Measurements from ENCODE around the gene METTL1.
"Not testable (repeated sequence)": the region's sequence is repeated elsewhere in the genome, so short reads cannot be mapped to it uniquely, and the experiment has no call there.

The METTL1 gene

GRCh38 chr12:57796996-57797395 is 25.1 kb upstream of the METTL1 start:
- no peak for DNase-seq

- DNase-seq = no peak
Observed at GRCh38 chr12:57795354-57795753, 23.4 kb upstream of the METTL1 start.

GRCh38 chr12:57793920-57794319 is 22.0 kb upstream of the METTL1 start:
- no peak for DNase-seq

DNA sequence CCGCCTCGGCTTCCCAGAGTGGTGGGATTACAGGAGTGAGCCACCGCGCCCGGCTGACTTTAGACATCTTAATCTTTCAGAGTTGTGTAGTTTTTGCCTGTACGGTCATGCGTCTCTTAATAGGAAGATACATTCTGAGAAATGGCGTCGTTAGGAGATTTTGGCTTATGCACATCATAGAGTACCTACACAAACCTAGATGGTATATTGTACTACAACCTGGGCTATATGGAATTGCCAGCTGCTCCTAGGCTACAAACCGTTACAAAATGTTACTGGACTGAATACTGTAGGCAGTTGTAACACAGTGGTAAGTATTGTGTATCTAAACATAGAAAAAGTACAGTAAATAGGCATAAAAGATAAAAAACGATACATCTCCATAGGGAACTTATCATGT is 12.0 kb upstream of the METTL1 start:
- no peak for DNase-seq

DNA sequence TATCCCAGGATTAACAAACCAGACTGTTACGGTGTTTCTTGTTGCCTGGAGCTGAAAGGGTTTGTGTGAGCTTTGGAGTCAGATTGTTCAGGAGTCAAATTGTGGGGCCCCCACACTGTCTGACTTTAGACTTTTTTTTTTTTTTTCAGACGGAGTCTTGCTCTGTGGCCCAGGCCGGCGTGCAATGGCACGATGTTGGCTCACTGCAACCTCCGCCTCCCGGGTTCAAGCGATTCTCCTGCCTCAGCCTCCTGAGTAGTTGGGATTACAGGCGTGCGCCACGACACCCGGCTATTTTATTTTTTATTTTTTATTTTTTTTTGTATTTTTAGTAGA is 11.5 kb upstream of the METTL1 start:
- no peak for DNase-seq

GRCh38 chr12:57782608-57783465 is 10.9 kb upstream of the METTL1 start, which contains the start of gene TSFM:
Gene TSFM (plus strand): TSS chr12:57782787. CDS start chr12:57782802, 15 bp downstream.
- DNase-seq = peak; percentile 90

- no peak for DNase-seq
Observed at GRCh38 chr12:57782243-57782607, 10.3 kb upstream of the METTL1 start.

DNA sequence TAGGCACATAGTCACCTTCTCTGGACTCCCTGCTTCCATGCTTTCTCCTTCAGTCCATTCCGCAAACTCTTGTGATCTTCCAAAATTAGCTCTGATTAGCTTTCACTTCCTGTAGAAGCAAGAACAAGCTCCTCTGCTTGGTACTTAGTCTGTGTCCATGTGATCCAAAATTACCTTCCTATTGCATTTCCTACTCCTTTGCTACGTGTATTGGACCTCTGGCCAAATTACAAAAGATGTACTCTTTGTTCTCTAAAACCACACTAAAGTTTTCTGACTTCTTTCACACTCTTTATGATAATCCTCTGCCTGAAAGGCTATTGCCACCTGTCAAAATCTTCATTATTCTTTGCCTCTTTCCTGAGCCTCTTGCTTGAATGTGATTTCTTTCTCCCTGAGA is 9.9 kb upstream of the METTL1 start:
- no peak for DNase-seq

DNA sequence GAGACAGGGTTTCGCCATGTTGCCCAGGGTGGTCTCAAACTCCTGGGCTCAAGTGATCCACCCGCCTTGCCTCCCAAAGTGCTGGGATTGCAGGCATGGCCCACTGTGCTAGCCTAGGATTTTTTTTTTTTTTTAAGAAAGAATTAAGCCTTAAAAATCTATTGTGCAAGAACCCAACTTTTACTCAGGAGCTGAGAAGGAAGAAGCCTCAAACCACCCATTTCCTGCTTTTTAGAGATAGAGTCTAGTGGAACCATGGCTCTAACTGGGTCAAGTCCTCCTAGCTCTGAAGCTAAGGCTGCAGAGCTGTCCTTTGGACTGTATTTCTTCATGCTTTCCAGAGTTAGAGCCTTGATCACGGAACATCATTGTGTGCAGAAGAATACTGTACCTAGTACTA is 9.3 kb upstream of the METTL1 start:
- no peak for DNase-seq

GRCh38 chr12:57780284-57780897 is 8.5 kb upstream of the METTL1 start:
- DNase-seq = no peak

GRCh38 chr12:57779736-57780135 is 7.8 kb upstream of the METTL1 start:
- no peak for DNase-seq

GRCh38 chr12:57777911-57778310 is 6.0 kb upstream of the METTL1 start:
- no peak for DNase-seq

DNA sequence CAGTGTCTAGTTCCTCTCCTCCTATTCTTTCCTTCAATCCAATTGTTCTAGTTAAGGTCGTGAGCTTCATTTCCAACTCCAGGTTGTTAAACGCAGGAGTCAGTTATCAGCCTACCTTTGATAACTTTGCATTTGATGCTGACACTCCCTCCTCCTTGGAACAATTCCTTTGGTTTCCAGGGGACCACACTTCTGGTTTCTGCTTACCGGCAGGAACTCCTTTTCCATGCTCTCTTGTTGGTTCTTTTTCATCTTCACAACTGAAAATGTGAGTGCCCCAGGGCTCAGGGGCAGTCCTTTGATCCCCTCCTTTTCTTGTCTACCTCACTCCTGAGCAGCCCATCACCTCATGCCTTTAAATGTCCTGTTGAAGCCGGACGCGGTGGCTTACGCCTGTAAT is 5.5 kb upstream of the METTL1 start:
- DNase-seq = no peak

DNA sequence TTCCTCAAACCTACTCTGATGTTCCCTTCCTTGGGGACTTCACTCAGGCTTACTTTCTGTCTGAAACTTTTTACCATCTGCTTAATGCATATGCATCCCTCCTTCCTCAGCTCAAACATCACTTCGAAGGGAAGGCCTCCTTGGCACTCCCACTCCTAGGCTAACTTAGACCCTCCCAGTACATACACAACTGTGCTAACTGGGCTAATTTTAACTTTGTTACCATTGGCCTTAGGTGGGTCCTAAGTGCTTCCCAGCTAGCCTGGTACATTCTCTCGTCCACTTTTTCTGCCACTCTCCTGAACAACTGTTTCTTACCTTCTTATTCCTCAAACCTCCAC is 4.3 kb upstream of the METTL1 start:
- DNase-seq = no peak

DNA sequence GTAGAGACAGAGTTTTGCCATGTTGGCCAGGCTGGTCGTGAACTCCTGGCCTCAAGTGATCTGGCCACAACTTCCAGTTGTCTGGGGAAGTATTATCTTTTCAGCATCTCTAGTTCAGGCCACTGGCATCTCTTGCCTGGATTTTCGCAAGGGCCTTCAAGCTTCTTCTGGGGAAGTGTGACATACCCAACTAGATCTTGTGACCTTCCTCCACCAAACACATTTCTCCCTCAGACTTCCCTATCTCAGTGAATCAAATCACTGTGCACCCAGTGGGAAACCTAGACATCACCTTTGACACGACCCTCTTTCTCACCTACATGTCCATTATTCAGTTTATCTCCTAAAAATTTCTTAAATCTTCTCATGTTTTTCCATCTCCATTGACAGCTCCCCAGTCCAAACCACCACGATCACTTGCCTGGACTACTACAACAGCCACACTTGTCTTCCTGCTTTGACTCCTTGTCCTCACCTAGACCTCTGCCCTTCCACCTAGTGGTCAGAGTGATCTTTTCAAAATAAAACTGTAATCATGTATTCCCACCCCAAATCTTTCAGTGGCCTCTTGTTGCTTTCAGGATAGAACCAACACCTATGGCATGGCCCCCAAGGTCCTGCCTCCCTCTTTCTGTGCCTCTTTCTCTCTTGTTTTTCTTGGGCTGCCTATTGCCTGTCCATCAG is 3.8 kb upstream of the METTL1 start:
- no peak for DNase-seq

DNA sequence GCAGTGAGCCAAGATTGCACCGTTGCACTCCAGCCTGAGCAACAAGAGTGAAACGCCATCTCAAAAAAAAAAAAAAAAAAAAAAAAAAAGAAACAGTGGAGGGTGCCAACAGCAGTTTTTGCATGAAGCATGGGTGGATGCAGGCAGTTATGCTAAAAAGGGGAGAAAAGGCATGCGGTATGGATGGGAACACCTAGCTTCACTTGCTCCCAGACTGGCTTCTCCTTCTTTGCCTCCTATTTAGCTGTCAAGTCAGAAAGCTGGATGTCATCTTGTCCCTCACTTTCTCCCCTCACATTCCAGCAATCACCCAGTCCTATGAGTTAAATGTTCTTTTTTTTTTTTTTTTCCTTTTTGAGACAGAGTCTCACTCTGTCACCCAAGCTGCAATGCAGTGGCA is 3.1 kb upstream of the METTL1 start:
- no peak for DNase-seq

- not testable (repeated sequence) for DNase-seq
Observed at GRCh38 chr12:57774634-57775033, 2.7 kb upstream of the METTL1 start.

- DNase-seq = peak; percentile 70
Observed at GRCh38 chr12:57772429-57773322, 771 bp upstream of the METTL1 start, which contains the start of gene EEF1AKMT3. Gene EEF1AKMT3 (plus strand): TSS chr12:57772614. CDS start chr12:57772725, 111 bp downstream.

DNA sequence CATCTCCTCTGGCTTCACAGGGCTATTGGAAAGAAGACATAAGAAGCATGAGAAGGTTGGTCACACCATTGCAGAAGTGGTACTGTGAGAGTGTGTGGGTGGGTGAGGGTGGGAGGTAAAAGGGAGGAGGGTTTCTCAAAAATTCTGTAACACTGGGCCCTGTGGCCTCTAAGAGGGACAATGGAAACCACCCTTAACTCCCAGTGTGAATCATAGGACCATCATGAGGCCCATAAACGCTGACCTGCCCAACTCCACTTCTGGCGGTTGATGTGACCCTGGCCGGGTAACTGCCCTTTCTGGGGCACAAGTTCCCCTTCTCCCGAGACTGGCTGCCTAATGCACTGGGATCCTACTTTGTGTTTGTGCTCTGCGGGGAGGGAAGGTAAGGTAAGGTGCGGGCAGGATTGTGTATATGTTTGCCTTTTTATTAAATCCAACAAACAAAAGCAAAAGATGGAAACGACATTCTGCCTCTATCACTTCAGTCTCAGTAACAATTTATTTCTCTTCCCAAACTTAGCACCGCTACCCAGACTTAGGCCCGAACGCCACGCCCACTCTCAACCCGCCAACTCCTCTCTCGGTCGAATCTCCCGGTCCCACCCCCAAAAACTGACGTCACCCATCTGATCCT is 551 bp downstream of the METTL1 start:
- peak; percentile 94 for DNase-seq

GRCh38 chr12:57770734-57771133 is 1.2 kb downstream of the METTL1 start:
- DNase-seq = no peak

DNA sequence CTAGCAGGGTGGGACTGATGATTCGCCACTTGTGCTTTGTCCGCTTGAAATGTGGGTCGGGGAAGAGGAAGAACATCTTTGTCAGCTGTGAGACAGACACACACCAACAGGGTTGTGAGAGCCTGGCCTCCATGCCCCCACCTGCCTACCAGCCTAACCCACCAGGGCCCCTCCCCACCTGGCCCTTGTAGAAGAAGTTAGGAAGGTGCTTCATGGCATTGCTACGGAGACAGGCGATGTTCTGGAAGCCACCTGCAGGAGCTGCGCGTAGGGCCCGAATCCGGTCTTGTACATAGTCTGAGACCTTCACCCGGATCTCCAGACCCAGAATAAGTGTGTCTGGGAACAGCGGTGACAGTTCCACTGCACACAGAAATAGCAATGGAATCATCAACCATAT is 2.3 kb downstream of the METTL1 start:
- no peak for DNase-seq

GRCh38 chr12:57767876-57768275 is 4.0 kb downstream of the METTL1 start:
- DNase-seq = no peak

GRCh38 chr12:57767305-57767698 is 4.6 kb downstream of the METTL1 start:
- no peak for DNase-seq

All from NCI-H2171 treated with DMSO at 0.1 percent for 48 hours (cell line).